TTC549 (cell line): ENCODE data around the gene LIPC.

Source experiments
- FAIRE-seq: peaks from 2 replicates; lab custom pipeline; 2012; peaks lifted over from hg19 to GRCh38; lab: Jason Lieb, UNC

Gene LIPC

GRCh38 chr15:58437531-58438105 lies 5.8 kb downstream of the LIPC start:
- FAIRE-seq: no peak

- FAIRE-seq: no peak
These were observed 6.3 kb downstream of the LIPC start for GRCh38 chr15:58438111-58438510.

GRCh38 chr15:58438956-58439355 lies 7.2 kb downstream of the LIPC start:
- FAIRE-seq: no peak

DNA sequence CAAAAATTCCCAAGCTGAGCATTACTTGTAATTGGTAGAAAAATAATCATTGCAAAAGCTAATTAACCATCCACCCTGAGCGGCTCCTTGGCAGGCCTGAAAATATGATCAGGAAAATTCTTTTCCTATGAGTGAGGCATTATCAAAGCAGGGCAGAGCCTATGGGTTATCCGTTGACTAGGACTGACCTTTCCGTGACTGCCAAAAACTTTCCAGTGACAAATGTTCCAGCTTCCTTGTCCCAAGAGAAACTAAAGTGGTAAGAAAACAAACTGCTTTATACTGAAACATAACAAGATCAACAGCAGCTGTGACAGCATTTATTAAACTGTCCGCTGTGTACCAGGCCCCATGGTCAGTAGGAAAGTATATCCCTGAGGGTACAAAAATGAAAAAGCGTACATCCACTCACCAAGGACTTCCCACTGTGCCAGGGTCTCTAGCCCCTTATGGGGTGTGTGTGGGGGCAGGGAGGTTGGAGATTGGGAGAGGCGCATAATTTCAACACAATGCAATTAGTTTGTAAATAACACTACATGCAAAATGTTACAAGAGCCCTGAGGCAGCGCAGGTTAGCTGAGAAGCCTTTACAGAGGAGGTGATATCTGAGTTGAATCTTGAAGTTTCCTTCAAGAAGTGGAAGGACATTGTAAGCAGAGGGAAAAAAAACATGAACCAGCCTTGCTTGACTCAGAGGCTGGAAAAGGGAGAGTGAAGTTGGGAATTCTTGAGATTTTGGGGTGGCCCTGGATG lies 8.5 kb downstream of the LIPC start:
- no peak for FAIRE-seq

- FAIRE-seq: no peak
These were observed 9.1 kb downstream of the LIPC start for GRCh38 chr15:58440922-58441321.

DNA sequence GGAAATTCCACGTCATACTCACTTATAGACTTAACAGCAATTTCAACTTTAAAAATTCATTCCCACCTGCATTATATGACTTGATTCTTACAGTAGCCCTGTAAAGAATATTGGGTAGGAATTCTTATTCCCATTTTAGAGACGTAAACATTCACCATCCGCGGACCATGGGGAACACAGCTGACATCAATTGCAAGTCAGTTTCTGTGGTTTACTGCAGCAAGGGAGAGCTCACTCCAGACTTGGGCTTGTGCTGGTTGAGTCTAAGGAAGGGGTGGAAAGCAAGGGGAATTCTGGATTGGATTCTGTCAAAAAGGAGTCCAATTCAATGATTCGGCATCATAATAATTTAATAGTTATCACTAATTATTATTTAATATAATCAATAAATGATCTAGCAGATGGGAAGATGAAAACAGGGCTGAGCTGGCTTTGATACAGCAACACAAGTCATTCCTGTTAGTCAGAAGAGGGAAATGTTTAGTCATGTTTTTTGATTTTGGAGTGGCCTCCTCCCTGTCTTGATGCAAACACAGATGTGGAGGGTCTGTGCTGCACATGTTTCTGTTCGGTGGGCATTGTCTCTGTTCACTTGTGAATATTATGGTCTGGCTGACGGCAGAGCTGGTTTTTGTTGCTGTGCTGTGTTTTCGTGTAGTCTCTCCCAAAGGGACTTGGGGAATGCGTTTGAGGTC lies 9.7 kb downstream of the LIPC start:
- no peak for FAIRE-seq

GRCh38 chr15:58442122-58442521 lies 10.3 kb downstream of the LIPC start:
- FAIRE-seq: no peak

DNA sequence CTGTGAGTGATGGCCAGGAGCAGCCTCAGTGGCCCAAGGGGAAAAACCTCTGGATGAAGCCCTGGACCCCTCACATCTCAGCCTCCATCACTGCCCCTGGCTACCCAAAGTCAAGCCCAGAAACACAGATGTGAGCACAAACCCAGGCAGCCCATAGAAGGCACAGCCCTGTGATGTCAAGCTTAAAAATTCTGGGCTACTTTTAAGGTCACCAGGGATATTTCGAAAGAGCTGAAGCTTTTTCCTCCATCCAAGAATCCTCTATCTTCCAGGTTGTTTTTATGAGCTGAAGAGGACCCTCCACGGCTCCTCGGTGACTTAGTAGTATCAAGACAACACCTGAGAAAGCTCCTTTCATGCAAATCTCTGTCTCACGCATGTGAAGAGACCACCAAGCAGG lies 11.5 kb downstream of the LIPC start:
- FAIRE-seq: no peak

- FAIRE-seq: no peak
These were observed 12.3 kb downstream of the LIPC start for GRCh38 chr15:58444056-58444455.

DNA sequence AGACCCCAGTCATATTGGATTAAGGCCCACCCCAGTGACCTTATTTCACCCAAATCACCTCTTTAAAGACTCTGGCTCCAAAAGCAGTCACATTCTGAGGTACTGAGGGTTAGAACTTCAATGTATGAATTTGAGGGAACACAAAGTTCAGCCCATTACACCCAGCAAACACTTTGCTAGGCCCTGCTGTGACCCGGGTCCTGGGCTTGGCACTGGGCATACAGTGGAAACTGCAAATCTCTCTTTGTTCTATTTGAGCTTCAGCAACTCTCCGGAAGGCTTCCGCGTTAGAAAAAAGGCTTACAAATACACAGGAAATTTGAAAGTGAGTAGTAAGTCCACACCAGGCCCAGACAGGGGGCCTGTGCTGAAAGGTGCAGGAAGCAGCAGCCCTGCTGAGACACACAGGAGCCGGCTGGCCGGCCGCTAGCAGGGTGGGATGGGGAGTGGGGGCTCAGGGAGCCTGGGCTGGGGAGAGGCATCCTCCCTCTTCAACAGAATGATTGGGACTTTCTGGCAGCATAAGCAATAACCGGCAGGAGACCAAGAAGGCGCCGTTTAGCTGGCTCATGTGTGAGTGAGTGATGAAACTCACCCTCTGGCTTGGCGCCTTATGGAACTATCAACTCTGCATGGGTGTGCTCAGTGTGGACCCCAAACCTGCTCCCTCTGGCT lies 13.0 kb downstream of the LIPC start:
- FAIRE-seq: no peak

- no peak for FAIRE-seq
These were observed 14.1 kb downstream of the LIPC start for GRCh38 chr15:58445865-58446264.

GRCh38 chr15:58446521-58446920 lies 14.7 kb downstream of the LIPC start:
- no peak for FAIRE-seq

DNA sequence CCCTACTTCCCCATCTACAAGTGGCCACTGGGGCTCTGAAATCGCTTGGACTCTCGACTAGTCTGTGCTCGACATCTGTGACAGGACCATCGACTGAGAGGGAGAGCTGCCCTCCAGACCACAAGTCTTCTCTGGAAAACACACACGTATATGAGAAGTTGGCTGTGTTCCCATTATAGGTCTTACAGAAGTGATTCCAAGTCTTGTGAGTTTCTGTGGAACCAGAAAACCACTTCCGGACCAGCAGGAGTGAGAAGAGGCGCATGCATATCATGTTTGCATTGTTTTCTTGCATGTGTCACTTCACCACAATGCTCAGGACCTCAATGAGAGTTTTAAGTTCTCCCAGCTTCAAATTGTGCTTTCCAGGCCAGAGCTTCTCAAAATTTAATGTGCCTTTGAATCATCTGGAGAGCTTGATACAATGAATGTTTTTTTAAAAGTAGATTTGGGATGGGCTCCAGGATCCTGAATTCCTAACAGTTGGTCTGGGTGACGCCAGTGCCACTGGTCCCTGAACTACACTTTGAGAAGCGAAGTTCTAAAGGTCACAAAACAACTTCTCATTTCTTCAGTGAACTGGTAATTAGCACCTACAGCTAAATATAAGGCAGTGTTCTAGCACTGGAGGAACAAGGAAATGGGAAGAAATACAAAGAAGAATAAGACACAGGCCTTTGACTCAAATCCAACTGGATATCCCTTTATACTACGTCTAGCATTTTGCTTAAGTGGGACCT lies 15.7 kb downstream of the LIPC start:
- no peak for FAIRE-seq

GRCh38 chr15:58448331-58448730 lies 16.5 kb downstream of the LIPC start:
- FAIRE-seq: no peak

DNA sequence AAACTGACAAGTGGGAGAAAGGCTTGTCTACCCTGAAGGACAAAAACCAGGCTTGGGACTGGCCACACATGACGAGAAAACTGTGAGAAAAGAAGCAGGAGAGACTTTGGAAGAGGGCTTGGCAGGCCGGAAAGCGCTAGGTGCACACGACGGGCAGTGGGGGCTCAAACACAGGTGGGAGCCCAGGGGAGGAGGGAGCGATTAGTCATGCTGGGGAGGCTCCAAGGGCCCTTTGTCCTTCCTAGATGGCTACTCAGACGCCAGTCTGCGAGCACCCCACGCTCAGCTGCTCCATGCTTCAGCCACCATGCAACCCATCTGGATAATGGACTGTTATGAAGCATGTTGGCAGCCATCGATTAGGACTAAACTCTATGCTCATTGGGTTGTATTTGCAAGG lies 17.1 kb downstream of the LIPC start:
- FAIRE-seq: no peak

DNA sequence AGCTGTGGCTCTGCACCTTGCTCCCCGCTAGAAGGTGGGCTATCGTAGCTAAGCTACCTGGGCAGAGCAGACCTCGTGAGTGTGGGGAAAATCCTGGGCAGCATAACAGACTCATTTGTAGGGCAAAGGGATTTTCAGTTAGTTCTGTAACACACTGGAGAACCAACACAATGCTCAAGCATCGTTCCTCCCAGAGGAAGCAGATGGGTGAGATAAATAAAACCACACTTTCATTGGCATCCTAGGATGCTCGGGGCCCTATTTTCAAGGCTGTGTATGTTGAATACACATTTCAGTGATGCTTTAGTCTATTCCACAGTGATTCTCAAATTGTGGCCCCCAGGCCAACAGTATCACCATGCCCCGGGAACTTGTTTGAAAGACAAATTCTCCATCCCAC lies 20.0 kb downstream of the LIPC start:
- FAIRE-seq: no peak

DNA sequence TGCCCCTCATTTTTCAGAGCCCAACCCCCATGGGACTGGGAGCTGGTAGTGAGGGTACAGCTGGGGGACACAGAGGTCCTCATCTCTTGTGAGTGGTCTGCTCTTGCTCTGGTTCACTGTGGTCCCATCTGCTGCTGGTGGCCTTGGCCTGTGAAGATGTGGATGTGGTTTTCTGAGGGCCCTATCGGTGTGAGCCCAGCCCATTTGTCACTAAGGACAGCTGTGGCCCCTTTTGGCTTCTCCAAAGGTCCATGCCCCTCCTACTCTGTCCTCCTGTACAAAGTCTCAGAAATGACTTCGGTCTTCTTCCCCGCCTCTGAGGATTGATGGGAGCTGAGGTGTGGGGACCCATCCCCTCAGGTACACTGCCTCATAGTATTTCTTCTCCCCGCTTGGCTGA lies 21.0 kb downstream of the LIPC start:
- FAIRE-seq: no peak

GRCh38 chr15:58453931-58454793 lies 22.4 kb downstream of the LIPC start:
- no peak for FAIRE-seq

DNA sequence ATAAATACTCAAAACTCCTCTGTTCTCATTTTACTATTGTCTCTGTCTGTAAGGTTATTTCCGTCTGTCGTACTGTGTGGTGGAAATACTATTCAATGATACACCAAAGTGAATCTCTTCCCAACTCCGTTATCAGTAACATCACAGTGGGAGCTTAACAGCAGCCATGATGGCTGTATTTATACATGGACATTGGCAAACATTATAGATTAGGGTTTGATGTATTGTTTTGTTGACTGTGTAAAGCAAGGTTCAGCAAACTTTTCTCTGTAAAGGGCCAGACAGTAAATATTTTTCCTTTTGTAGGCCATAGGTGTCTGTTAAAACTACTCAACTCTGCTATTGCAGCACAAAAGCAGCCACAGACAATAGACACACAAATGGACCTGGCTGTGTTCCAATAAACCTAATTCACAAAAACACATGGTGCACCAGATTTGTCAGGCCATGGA lies 23.2 kb downstream of the LIPC start:
- no peak for FAIRE-seq

GRCh38 chr15:58457466-58457965 lies 25.7 kb downstream of the LIPC start:
- no peak for FAIRE-seq

DNA sequence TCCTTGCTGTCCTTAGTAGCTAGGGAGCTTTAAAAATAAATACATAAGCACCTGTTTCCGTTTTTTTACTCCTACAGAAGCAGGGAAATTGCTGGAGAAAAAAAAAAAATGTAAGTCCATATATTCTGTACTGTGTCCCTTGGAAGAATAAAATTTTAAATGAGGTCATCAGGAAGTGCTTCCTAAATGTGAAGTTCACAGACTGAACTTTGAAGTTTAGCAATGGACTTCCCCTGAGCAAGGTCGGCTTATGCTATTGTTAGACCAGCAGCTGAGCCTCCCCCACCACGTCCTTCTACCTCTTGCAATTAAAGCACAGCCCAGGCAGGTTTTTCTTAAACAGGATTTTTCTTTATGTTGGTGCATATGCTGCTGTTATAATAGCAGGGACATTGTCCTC lies 26.3 kb downstream of the LIPC start:
- FAIRE-seq: no peak
